A172 (cell line): ENCODE data around the gene RHOF. TPM values are rescaled to one million over a fixed set of nuclear protein-coding genes. Genes with fewer than 3 reads are reported as not detected.
A peak's percentile ranks its signal among the peaks of the same experiment; 100 is the strongest.
"Not testable (repeated sequence)": the region's sequence is repeated elsewhere in the genome, so short reads cannot be mapped to it uniquely, and the experiment has no call there.

Experiments used
- DNase-seq: peaks from one replicate; pipeline ENCODE4 v3.0.0-alpha.2; 2015; ENCODE audit warnings: low spot score
- total RNA-seq: library from RNA; depleted of rRNA; stranded (reverse); fragments of >200 nt; shearing (Covaris generic); gene quantifications from 2 replicates; pipeline ENCODE4 v1.2.3, GENCODE V29; 2014; rRNA removed

RHOF gene
- total RNA-seq, 1 experiment from 2014 or later = 2.7 TPM

DNA sequence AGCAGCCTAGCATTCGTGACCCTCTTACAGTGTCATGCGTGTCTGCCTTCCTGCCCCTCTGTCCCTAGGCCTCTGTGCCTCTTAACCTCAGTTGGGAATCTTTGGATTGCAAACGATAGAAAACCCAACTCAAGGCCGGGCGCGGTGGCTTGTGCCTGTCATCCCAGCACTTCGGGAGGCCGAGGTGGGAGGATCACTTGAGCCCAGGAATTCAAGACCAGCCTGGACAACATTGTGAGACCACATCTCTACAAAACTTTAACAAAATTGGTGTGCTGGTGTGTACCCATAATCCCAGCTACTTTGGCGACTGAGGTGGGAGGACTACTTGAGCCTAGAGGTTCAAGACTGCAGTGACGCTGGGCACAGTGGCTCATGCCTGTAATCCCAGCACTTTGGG, 44.2 kb downstream of the RHOF start:
- no peak for DNase-seq

GRCh38 chr12:121748571-121749265, 44.8 kb downstream of the RHOF start:
- peak; percentile 76 for DNase-seq

DNA sequence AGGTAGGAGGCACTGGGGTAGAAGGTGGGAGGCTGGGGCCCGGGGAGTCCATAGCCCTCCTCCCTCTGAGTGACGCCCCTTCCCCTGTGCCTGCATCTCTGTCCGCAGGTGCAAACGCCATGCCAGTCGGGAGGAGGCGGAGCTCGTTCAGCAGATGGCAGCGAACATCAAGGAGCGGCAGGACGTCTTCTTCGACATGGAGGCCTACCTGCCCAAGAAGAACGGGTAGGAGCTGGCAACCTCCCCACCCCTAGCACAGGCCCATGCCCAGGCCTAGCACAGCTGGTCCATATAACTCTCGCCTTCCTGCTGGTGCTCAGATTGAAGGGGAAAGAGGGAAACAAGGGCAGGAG, 45.3 kb downstream of the RHOF start:
- peak; percentile 29 for DNase-seq

GRCh38 chr12:121745545-121745944, 47.9 kb downstream of the RHOF start:
- DNase-seq = not testable (repeated sequence)

GRCh38 chr12:121741743-121742142, 51.7 kb downstream of the RHOF start:
- DNase-seq = peak; percentile 21

GRCh38 chr12:121740847-121741246, 52.6 kb downstream of the RHOF start:
- no peak for DNase-seq

DNA sequence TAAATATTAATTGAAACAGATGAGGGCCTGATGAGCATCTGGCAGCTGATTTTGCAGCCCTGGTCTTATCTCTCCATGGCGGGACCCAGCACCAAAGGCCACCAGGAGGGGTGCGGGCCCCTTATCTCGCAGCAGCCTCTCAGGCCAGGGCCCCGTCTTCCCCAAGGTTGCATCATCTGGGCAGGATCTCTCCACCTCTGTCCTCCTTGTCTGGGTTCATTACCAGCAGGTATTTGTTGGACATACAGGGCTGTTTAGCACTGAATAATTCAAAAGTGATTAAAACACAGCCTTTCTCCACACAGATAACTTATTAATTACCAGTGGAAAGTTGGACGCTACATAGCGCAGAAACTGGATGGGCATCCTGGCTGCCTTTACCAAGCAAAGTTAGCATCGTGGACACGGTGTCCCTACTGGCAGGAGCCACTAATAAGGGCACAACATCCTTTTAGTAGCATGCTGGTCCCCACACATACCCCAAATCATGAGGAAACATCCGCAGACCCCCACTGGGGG, 55.1 kb downstream of the RHOF start:
- no peak for DNase-seq

GRCh38 chr12:121733849-121734248, 59.6 kb downstream of the RHOF start:
- DNase-seq = no peak

GRCh38 chr12:121731473-121731872, 62.0 kb downstream of the RHOF start:
- no peak for DNase-seq

DNA sequence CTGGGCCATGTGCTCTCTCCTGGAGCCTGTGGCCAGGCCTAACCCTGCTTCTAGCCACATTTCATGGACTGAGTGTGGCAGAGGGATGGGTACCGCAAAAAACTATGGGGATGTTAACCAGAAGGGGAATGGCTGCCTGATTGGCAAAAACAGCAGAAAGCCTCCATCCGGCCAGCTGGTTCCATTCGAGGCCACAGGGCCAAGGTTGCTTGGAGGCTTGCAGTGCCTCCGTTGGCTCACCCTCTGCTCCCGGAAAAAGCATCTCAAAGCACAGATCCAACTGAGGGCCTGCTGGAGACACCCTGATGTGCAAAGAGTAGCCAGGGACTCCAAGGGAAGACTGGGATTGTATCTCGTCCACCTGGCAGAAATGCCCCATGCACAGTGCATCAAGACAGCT, 64.5 kb downstream of the RHOF start:
- no peak for DNase-seq

Other genes with a start within 250 kb of the RHOF start
- 27.7 and 37.2 TPM in 2 replicates for gene KDM2B, start 212.7 kb downstream of the RHOF start, total RNA-seq
- 10.4 and 13.2 TPM in 2 replicates for gene ORAI1, start 167.2 kb downstream of the RHOF start, total RNA-seq
- 0.02 and 1.5 TPM in 2 replicates for gene MORN3, start 124.0 kb downstream of the RHOF start, total RNA-seq
- 4.6 and 5.5 TPM in 2 replicates for gene TMEM120B, start 80.9 kb downstream of the RHOF start, total RNA-seq
- 1.9 and 2.4 TPM in 2 replicates for gene SETD1B, start 10.3 kb upstream of the RHOF start, total RNA-seq
- gene HPD, start 65.2 kb upstream of the RHOF start, total RNA-seq = 0.12 and 1.2 TPM in 2 replicates
- 93.2 and 143 TPM in 2 replicates for gene PSMD9, start 95.1 kb upstream of the RHOF start, total RNA-seq
- 1.3 and 3.8 TPM in 2 replicates for gene CFAP251, start 124.9 kb upstream of the RHOF start, total RNA-seq
- gene BCL7A, start 228.2 kb upstream of the RHOF start, total RNA-seq = 6.9 and 7.6 TPM in 2 replicates